ENCODE data around the gene RABGAP1L.
"Not testable (repeated sequence)": the region's sequence is repeated elsewhere in the genome, so short reads cannot be mapped to it uniquely, and the experiment has no call there.

RABGAP1L gene

GRCh38 chr1:174159252-174160108, at the start of gene RABGAP1L:
Gene RABGAP1L (plus strand): TSS chr1:174159520.
- DNase-seq (ENCODE audit: low read depth) = peak; percentile 92

- DNase-seq (ENCODE audit: low read depth) = no peak
Measured at GRCh38 chr1:174110053-174110452, 49.3 kb upstream of the RABGAP1L start.

GRCh38 chr1:174112489-174113162, 46.7 kb upstream of the RABGAP1L start:
- DNase-seq (ENCODE audit: low read depth) = no peak

DNA sequence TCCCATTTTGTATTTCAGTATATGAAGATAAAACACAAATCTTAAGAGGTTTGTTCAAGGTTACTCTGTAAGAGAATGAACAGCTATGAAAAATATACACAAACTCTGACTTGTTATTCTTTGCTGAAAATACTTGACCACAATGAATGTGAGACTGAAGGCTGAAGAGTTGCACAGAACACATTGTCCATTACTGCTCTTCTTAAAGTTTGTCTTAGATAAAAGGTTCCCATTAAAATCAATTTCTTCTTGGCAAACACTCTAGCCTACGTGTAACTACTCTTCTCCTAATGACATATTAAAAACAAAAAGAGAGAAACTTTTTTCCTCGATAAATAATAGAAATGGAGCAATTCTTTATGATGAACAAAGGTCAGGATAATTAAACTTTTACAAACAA, 45.2 kb upstream of the RABGAP1L start:
- no peak for DNase-seq (ENCODE audit: low read depth)

DNA sequence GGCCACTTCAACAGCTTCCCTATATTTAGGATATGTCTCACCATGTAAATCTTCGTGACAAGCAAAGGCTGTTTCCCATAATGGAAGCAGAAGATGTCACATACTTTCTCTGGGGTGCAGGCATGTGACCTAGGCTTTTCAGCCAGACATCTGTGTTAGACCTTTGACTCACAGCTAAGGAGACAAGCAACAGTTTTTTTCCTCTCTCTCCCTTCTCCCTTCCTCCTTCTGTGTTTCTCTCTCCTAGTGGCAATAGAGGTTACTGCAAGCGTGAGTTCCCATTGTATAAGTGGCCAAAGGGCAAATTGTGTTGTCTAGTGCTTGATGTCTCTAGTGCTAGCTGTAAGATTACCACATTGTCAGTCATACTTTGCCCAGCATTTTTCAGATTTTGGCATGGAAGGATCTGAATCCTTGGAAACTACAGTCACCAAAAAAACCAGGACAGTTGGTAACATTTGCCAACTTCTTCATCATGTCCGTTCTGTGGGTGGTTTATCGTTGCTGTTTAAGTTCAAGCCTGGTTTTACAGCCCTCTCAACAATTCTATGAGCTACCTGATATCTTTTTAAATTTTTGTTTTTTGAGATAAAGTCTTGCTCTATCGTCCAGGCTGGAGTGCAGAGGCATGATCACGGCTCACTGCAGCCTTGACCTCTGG, 44.4 kb upstream of the RABGAP1L start:
- DNase-seq (ENCODE audit: low read depth) = no peak

GRCh38 chr1:174116042-174116441, 43.3 kb upstream of the RABGAP1L start:
- DNase-seq (ENCODE audit: low read depth) = no peak

DNA sequence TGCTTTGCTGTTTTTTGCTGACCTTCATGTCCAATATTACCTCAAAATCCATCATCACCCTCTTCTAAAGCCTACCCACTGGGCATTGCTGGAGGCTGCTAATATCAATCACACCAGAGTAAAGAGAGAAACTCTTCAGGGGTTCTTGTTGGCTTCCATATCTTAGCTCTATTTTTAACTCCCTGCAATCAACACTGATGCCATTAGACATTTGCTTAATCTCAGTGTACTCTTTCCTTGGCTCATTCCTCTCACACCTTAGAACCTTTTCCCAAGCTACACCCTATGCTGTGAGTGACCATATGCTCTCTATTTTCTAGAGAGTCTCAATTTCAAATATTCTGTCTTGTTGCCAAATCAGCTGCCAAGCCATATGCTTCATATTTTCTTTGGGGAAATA, 40.6 kb upstream of the RABGAP1L start:
- no peak for DNase-seq (ENCODE audit: low read depth)

GRCh38 chr1:174122318-174122717, 37.0 kb upstream of the RABGAP1L start:
- not testable (repeated sequence) for DNase-seq (ENCODE audit: low read depth)

DNA sequence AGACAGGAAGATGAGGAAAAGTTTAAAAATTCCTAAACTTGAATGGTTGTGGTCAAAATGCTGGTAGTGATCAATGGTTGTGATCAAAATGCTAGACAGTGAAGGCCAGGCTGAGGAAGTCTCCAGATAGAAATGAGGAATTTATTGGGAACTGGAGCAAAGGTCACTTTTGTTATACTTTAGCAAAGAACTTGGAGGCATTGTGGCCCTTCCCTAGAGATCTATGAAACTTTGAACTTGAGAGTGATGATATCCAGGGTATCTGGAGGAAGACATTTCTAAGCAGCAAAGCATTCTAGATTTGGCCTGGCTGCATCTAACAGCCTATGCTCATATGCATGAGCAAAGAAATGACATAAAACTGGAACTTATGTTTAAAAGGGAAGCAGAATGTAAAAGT, 35.5 kb upstream of the RABGAP1L start:
- no peak for DNase-seq (ENCODE audit: low read depth)

GRCh38 chr1:174127176-174127575, 32.1 kb upstream of the RABGAP1L start:
- DNase-seq (ENCODE audit: low read depth) = not testable (repeated sequence)

GRCh38 chr1:174131032-174131638, 28.2 kb upstream of the RABGAP1L start:
- no peak for DNase-seq (ENCODE audit: low read depth)

- DNase-seq (ENCODE audit: low read depth) = no peak
Measured at GRCh38 chr1:174134003-174134659, 25.2 kb upstream of the RABGAP1L start.

DNA sequence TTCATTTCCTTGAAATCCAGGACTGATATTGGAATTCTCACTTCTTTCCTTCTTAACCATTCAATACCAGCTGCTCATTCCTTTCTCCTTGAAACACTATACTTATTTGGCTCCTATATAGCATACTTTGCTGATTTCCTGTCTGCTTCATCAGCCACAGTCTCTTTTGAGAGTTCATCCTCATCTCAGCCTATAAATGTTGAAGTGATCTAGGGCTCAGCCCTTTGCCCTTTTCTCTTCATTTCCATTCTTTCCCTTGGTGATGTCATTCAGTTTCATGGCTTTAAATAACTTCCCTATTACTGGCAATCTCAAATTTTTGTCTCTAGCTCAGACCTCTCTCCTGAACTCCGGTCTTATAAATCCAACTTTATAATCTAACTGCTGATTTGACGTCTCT, 24.1 kb upstream of the RABGAP1L start:
- DNase-seq (ENCODE audit: low read depth) = no peak

GRCh38 chr1:174136714-174137113, 22.6 kb upstream of the RABGAP1L start:
- no peak for DNase-seq (ENCODE audit: low read depth)

DNA sequence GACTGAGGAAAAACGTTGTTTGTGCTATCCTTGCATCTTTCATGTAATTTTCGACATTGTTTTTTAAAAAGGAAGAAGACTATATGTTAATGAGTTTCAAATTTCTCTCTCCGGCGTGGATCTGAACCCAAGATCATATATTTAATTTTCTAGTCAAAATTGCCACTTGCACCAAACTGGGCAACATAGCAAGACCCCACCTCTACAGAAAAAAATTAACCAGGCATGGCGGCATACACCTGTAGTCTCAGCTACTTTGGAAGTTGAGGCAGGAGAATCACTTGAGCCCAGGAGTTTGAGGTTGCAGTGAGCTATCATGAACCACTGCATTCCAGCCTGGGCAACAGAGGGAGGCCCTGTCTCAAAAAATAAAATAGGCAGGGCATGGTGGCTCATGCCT, 16.5 kb upstream of the RABGAP1L start:
- DNase-seq (ENCODE audit: low read depth) = no peak

DNA sequence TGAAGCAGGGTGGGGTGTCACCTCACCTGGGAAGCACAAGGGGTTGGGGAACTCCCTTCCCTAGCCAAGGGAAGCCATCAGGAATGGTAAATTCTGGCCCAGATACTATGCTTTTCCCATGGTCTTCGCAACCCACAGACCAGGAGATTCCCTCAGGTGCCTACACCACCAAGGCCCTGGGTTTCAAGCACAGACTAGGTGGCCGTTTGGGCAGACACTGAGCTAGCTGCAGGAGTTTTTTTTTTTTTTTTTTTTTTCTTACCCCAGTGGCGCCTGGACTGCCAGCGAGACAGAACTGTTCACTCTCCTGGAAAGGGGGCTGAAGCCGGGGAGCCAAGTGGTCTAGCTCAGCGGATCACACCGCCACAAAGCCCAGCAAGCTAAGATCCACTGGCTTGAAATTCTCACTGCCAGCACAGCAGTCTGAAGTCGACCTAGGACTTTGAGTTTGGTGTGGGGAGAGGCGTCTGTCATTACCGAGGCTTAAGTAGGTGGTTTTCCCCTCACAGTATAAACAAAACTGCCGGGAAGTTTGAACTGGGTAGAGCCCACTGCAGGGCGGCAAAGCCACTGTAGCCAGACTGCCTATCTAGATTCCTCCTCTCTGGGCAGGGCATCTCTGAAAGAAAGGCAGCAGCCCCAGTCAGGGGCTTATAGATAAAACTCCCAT, 15.5 kb upstream of the RABGAP1L start:
- DNase-seq (ENCODE audit: low read depth) = not testable (repeated sequence)

DNA sequence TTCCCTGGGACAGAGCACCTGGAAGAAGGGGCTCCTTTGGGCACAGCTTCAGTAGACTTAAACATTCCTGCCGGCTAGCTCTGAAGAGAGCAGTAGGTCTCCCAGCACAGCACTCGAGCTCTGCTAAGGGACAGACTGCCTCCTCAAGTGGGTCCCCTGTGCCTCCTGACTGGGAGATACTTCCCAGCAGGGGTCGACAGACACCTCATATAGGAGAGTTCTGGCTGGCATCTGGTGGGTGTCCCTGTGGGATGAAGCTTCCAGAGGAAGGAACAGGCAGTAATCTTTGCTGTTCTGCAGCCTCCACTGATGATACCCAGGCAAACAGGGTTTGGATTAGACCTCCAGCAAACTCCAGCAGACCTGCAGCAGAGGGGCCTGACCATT, 14.9 kb upstream of the RABGAP1L start:
- not testable (repeated sequence) for DNase-seq (ENCODE audit: low read depth)

DNA sequence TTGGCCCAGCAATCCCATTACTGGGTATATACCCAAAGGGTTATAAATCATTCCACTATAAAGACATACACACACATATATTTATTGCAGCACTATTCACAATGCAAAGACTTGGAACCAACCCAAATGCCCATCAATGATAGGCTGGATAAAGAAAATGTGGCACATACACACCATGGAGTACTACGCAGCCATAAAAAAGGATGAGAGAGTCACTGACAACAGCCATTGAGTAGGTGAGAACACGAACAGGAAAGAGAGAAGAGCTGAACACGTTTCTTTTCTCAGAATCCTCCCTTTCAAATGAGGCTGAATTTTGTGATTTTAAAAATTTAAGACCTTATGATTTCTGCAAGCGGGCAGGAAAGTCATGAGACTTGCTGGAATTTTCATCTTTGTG, 10.1 kb upstream of the RABGAP1L start:
- no peak for DNase-seq (ENCODE audit: low read depth)

DNA sequence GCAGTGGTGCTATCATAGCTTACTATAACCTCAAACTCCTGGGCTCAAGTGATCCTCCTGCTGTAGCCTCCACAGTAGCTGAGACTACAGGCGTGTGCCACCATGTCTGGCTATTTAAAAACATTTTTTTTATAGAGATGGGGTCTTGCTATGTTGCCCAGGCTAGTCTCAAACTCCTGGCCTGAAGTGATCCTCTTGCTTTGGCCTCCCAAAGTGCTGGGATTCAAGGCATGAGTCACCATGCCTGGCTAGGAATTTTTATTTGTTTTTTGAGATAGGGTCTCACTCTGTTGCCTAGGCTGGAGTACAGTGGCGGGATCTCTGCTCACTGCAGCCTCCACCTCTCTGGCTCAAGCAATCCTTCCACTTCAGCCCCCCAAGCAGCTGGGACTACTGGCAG, 8.8 kb upstream of the RABGAP1L start:
- no peak for DNase-seq (ENCODE audit: low read depth)

GRCh38 chr1:174152427-174152826, 6.9 kb upstream of the RABGAP1L start:
- DNase-seq (ENCODE audit: low read depth) = no peak

GRCh38 chr1:174153085-174153824, 6.1 kb upstream of the RABGAP1L start:
- DNase-seq (ENCODE audit: low read depth) = no peak
